Measurements from ENCODE around the gene CDCA5.
A peak's percentile ranks its signal among the peaks of the same experiment; 100 is the strongest.
"Not testable (repeated sequence)": the region's sequence is repeated elsewhere in the genome, so short reads cannot be mapped to it uniquely, and the experiment has no call there.

CDCA5 gene

GRCh38 chr11:65118891-65119669 is 35.2 kb upstream of the CDCA5 start:
- not testable (repeated sequence) for DNase-seq (ENCODE audit: low spot score); FAIRE-seq

- DNase-seq (ENCODE audit: low spot score) (no peak), FAIRE-seq (no peak)
These were observed 34.4 kb upstream of the CDCA5 start for GRCh38 chr11:65118097-65118837.

GRCh38 chr11:65117206-65118096 is 33.6 kb upstream of the CDCA5 start, which contains the start of gene ZNHIT2:
Gene ZNHIT2 (minus strand): TSS chr11:65117701. CDS start chr11:65117653, 48 bp downstream.
- DNase-seq (ENCODE audit: low spot score): peak; percentile 97
- peak; percentile 73 for FAIRE-seq

GRCh38 chr11:65116370-65117205 is 32.7 kb upstream of the CDCA5 start:
- DNase-seq (ENCODE audit: low spot score) (peak; percentile 26), FAIRE-seq (no peak)

GRCh38 chr11:65115361-65116082 is 31.7 kb upstream of the CDCA5 start:
- DNase-seq (ENCODE audit: low spot score) (no peak), FAIRE-seq (no peak)

- FAIRE-seq: no peak
- DNase-seq (ENCODE audit: low spot score): no peak
These were observed 30.8 kb upstream of the CDCA5 start for GRCh38 chr11:65114538-65115171.

GRCh38 chr11:65113839-65114238 is 30.0 kb upstream of the CDCA5 start:
- FAIRE-seq: no peak
- no peak for DNase-seq (ENCODE audit: low spot score)

- no peak for FAIRE-seq
- DNase-seq (ENCODE audit: low spot score): no peak
These were observed 29.5 kb upstream of the CDCA5 start for GRCh38 chr11:65113361-65113756.

GRCh38 chr11:65112546-65113360 is 28.9 kb upstream of the CDCA5 start:
- no peak for FAIRE-seq

GRCh38 chr11:65111744-65112545 is 28.1 kb upstream of the CDCA5 start, which contains the start of gene TM7SF2:
Gene TM7SF2 (plus strand): TSS chr11:65111872. CDS start chr11:65112016, 144 bp downstream.
- DNase-seq (ENCODE audit: low spot score): no peak
- no peak for FAIRE-seq

More at GRCh38 chr11:65112546-65113360, 28.9 kb upstream of the CDCA5 start:
- DNase-seq (ENCODE audit: low spot score): no peak

GRCh38 chr11:65111159-65111743 is 27.4 kb upstream of the CDCA5 start:
- FAIRE-seq: no peak
- DNase-seq (ENCODE audit: low spot score): no peak

- FAIRE-seq: no peak
- DNase-seq (ENCODE audit: low spot score): peak; percentile 85
These were observed 26.6 kb upstream of the CDCA5 start for GRCh38 chr11:65110354-65110861.

GRCh38 chr11:65109231-65110198 is 25.7 kb upstream of the CDCA5 start:
- no peak for DNase-seq (ENCODE audit: low spot score)
- peak; percentile 37 for FAIRE-seq

GRCh38 chr11:65108469-65109123 is 24.8 kb upstream of the CDCA5 start:
- DNase-seq (ENCODE audit: low spot score) (no peak), FAIRE-seq (no peak)

- no peak for DNase-seq (ENCODE audit: low spot score)
- FAIRE-seq: no peak
These were observed 24.1 kb upstream of the CDCA5 start for GRCh38 chr11:65107751-65108468.
